PC-9 (cell line): ENCODE measurements around the gene DNAJC11. TPM values are rescaled to one million over a fixed set of nuclear protein-coding genes. Genes with fewer than 3 reads are reported as not detected.

ENCODE experiments used
- BruUV-seq: library from RNA; stranded (reverse); fragments of 400-500 nt; replicated peaks from 2 replicates; lab custom pipeline; 2021; lab: Mats Ljungman, UMichigan
- CTCF ChIA-PET: fragments of 300-600 bp; sonication (Branson Sonifier 250); formaldehyde crosslinking; loops from one replicate; lab custom pipeline; 2022; ENCODE audit warnings: antibody characterized with exemption; lab: Charles Lee
- POLR2A ChIA-PET: fragments of 300-600 bp; sonication (Branson Sonifier 250); formaldehyde crosslinking; loops from one replicate; lab custom pipeline; 2022; ENCODE audit warnings: antibody characterized with exemption; ENCODE audit not compliant: unreplicated experiment; lab: Charles Lee
- DNase-seq, 2 experiments: peaks; one replicate each; pipeline versions ENCODE4 v3.0.0 to v3.0.0-alpha.2; 2015 to 2022; ENCODE audit warnings: mixed read lengths in 1 of 2
- H2AFZ ChIP-seq: fragments of 200-600 bp; sonication (generic); 2 replicates; pipeline ENCODE4 v1.8.1; 2017; ENCODE audit warnings: antibody characterized with exemption
- H3F3A ChIP-seq: fragments of 200-600 bp; sonication (generic); 2 replicates; pipeline ENCODE4 v1.8.1; 2017; ENCODE audit warnings: antibody characterized with exemption, mild to moderate bottlenecking, low read depth; ENCODE audit not compliant: insufficient read depth
- H3K27ac ChIP-seq: fragments of 200-600 bp; sonication (generic); 2 replicates; pipeline ENCODE4 v1.6.1; 2016; ENCODE audit warnings: mixed run types
- H3K27me3 ChIP-seq: fragments of 200-600 bp; sonication (generic); 2 replicates; pipeline ENCODE4 v1.6.1; 2016; ENCODE audit warnings: low read depth, mixed run types; ENCODE audit not compliant: insufficient read depth
- H3K36me3 ChIP-seq: fragments of 200-600 bp; sonication (generic); 2 replicates; pipeline ENCODE4 v1.6.1; 2016; ENCODE audit warnings: low read depth, mixed run types
- H3K4me1 ChIP-seq: fragments of 200-600 bp; sonication (generic); replicated peaks from 2 replicates; pipeline ENCODE4 v1.6.1; 2016; ENCODE audit warnings: mixed run types; ENCODE audit not compliant: insufficient read depth
- H3K4me2 ChIP-seq: fragments of 200-600 bp; sonication (generic); 2 replicates; pipeline ENCODE4 v1.6.1; 2017; ENCODE audit warnings: mixed run types
- H3K4me3 ChIP-seq: fragments of 200-600 bp; sonication (generic); 2 replicates; pipeline ENCODE4 v1.6.1; 2016; ENCODE audit warnings: mixed run types
- H3K79me2 ChIP-seq: fragments of 200-600 bp; sonication (generic); 2 replicates; pipeline ENCODE4 v1.6.1; 2017; ENCODE audit warnings: low read depth, mixed run types
- H3K9me2 ChIP-seq: fragments of 200-600 bp; sonication (generic); 2 replicates; pipeline ENCODE4 v1.8.1; 2017; ENCODE audit warnings: mild to moderate bottlenecking; ENCODE audit not compliant: insufficient read depth
- H3K9me3 ChIP-seq: fragments of 200-600 bp; sonication (generic); 2 replicates; pipeline ENCODE4 v1.8.1; 2016; ENCODE audit warnings: low read depth; ENCODE audit not compliant: insufficient read depth
- H4K20me1 ChIP-seq: fragments of 200-600 bp; sonication (generic); 2 replicates; pipeline ENCODE4 v1.8.1; 2017; ENCODE audit not compliant: insufficient read depth
- CTCF ChIP-seq: fragments of 200-600 bp; sonication (generic); conservative IDR thresholded peaks from 2 replicates; pipeline ENCODE4 v1.6.1; 2017; ENCODE audit warnings: mixed run types, antibody characterized with exemption, mild to moderate bottlenecking, moderate library complexity
- EZH2 ChIP-seq: fragments of 200-600 bp; sonication (generic); IDR thresholded peaks from 2 replicates; pipeline ENCODE4 v1.8.0; 2017; ENCODE audit warnings: antibody characterized with exemption, low read depth
- intact Hi-C: fragments of 100-400 bp; cut with micrococcal nuclease; formaldehyde crosslinking; loops from one replicate; pipeline ENCODE4 v1.10.0; 2022; ENCODE audit not compliant: unreplicated experiment
- total RNA-seq: library from RNA; stranded (reverse); gene quantifications from 2 replicates; pipeline ENCODE4 v1.2.3, GENCODE V29; 2021

Gene DNAJC11
- total RNA-seq, 1 experiment from 2014 or later: 52.8 TPM

GRCh38 chr1:6688757-6689156 is 12.9 kb downstream of the DNAJC11 start:
- Histone ChIP-seq H3K36me3 (no peaks in the 10 kb centered on the region), H4K20me1 (peaks cover 25% of the 10 kb centered on the region), H3K27ac (no peak overlapping the region), H3K79me2 (peaks cover 7% of the 10 kb centered on the region; the same call in 1 of the 2 replicates), H3K4me2 (no peak overlapping the region), H3K27me3 (no peaks in the 10 kb centered on the region), H3K4me1 (no peaks in the 10 kb centered on the region), H2AFZ (no peak overlapping the region), H3K9me2 (no peaks in the 10 kb centered on the region), H3K9me3 (no peaks in the 10 kb centered on the region), H3K4me3 (no peak overlapping the region), H3F3A (no peaks in the 10 kb centered on the region)
- intact Hi-C loops: no loop called here
- TF ChIP-seq CTCF: no peak
- TF ChIP-seq EZH2: no peak
- CTCF ChIA-PET: no interaction called here
- BruUV-seq: no TSS peak
- POLR2A ChIA-PET: no interaction called here
- DNase-seq: no peak

- Histone ChIP-seq H3F3A (no peaks in the 10 kb centered on the region), H3K27ac (no peak overlapping the region), H3K4me2 (no peak overlapping the region), H3K9me3 (no peaks in the 10 kb centered on the region), H3K4me1 (no peaks in the 10 kb centered on the region), H3K9me2 (no peaks in the 10 kb centered on the region), H3K27me3 (no peaks in the 10 kb centered on the region), H3K79me2 (peaks cover 7% of the 10 kb centered on the region; the same call in 1 of the 2 replicates), H4K20me1 (peaks cover 28% of the 10 kb centered on the region), H2AFZ (no peak overlapping the region), H3K36me3 (no peaks in the 10 kb centered on the region), H3K4me3 (no peak overlapping the region)
- CTCF ChIA-PET: no interaction called here
- no peak for DNase-seq
- intact Hi-C loops: no loop called here
- POLR2A ChIA-PET: no interaction called here
- BruUV-seq: no TSS peak
- no peak for TF ChIP-seq EZH2
- TF ChIP-seq CTCF: no peak
Observed at GRCh38 chr1:6688001-6688400, 13.6 kb downstream of the DNAJC11 start.

GRCh38 chr1:6686294-6686693 is 15.3 kb downstream of the DNAJC11 start:
- Histone ChIP-seq H3K27me3 (no peaks in the 10 kb centered on the region), H4K20me1 (peaks cover 21% of the 10 kb centered on the region), H3K36me3 (no peaks in the 10 kb centered on the region), H3K4me2 (no peak overlapping the region), H2AFZ (no peak overlapping the region), H3K27ac (no peak overlapping the region), H3F3A (no peaks in the 10 kb centered on the region), H3K9me3 (no peaks in the 10 kb centered on the region), H3K4me3 (no peak overlapping the region), H3K79me2 (peaks cover 7% of the 10 kb centered on the region; the same call in 1 of the 2 replicates), H3K4me1 (no peaks in the 10 kb centered on the region), H3K9me2 (no peaks in the 10 kb centered on the region)
- no peak for DNase-seq
- BruUV-seq: no TSS peak
- TF ChIP-seq CTCF (no peak), EZH2 (no peak)
- CTCF ChIA-PET: interaction anchor here (0.6 kb wide), 1 partner anchor 1146 kb away, joined by 7 read pairs; no protein-coding TSS in a partner anchor
- intact Hi-C loops: no loop called here
- POLR2A ChIA-PET: no interaction called here
